T-cell (primary cell): Measurements from ENCODE around the gene TYMS. TPM values are rescaled to one million over a fixed set of nuclear protein-coding genes. Genes with fewer than 3 reads are reported as not detected.

ENCODE experiments used
- ATAC-seq, 4 experiments: fragments of 200-7000 bp in 3 of 4; fragments of 150-1000 bp in 1 of 4; cut with Tn5 transposase; replicated peaks in 1 of 4; 1 replicate in 3 of 4; 2 replicates in 1 of 4; pipeline ENCODE4 v1.10.0; 2021; ENCODE audit warnings: moderate library complexity in 3 of 4, mild to moderate bottlenecking in 2 of 4, moderate number of reproducible peaks in 1 of 4
- CTCF ChIA-PET, 2 donors: fragments of 300-600 bp; sonication (Branson Sonifier 250); formaldehyde crosslinking; loops; one replicate each; lab custom pipeline; 2022; ENCODE audit warnings: antibody characterized with exemption in 2 of 2; lab: Charles Lee
- POLR2A ChIA-PET, 2 donors: fragments of 300-600 bp; sonication (Branson Sonifier 250); formaldehyde crosslinking; loops; one replicate each; lab custom pipeline; 2022; ENCODE audit warnings: antibody characterized with exemption in 2 of 2; lab: Charles Lee
- DNase-seq, 35 experiments: peaks; one replicate each; pipeline versions ENCODE4 v3.0.0 to v3.0.0-alpha.2; 2013 to 2023
- H3K27ac ChIP-seq: one replicate; pipeline ENCODE4 v1.5.1; 2013; ENCODE audit warnings: low read length
- H3K27me3 ChIP-seq, 2 experiments: replicated peaks in 1 of 2; 1 replicate in 1 of 2; 2 replicates in 1 of 2; pipeline versions ENCODE4 v1.6.1 to v1.7.0; 2013; ENCODE audit warnings: low read length in 1 of 2, mixed read lengths in 1 of 2; ENCODE audit not compliant: control insufficient read depth in 2 of 2, insufficient read depth in 2 of 2; ENCODE audit errors: extremely low read depth in 1 of 2
- H3K36me3 ChIP-seq, 2 donors: 1 replicate in 1 of 2; 2 replicates in 1 of 2; pipeline versions ENCODE4 v1.6.1 to v1.7.0; 2013; ENCODE audit warnings: low read length in 1 of 2; ENCODE audit not compliant: control insufficient read depth in 2 of 2, insufficient read depth in 1 of 2; ENCODE audit errors: extremely low read depth in 1 of 2
- H3K4me1 ChIP-seq, 2 experiments: 1 replicate in 1 of 2; 2 replicates in 1 of 2; pipeline versions ENCODE4 v1.6.1 to v1.7.0; 2013; ENCODE audit warnings: low read length in 2 of 2, mixed read lengths in 1 of 2; ENCODE audit not compliant: insufficient read depth in 2 of 2, control insufficient read depth in 1 of 2; ENCODE audit errors: extremely low read depth in 1 of 2
- H3K4me3 ChIP-seq, 2 donors: 1 replicate in 1 of 2; 2 replicates in 1 of 2; pipeline versions ENCODE4 v1.5.1 to v1.7.0; 2013; ENCODE audit warnings: mild to moderate bottlenecking in 2 of 2, low read length in 1 of 2, moderate library complexity in 1 of 2; ENCODE audit not compliant: control insufficient read depth in 1 of 2; ENCODE audit errors: extremely low read depth in 1 of 2
- H3K9me3 ChIP-seq: 2 replicates; pipeline ENCODE4 v1.7.0; 2013
- H3K27ac Mint-ChIP-seq, 2 donors: one replicate each; pipeline ENCODE4 v1.8.0; 2020 to 2021; ENCODE audit warnings: mild to moderate bottlenecking in 2 of 2, mixed read lengths in 2 of 2
- H3K27me3 Mint-ChIP-seq, 2 donors: one replicate each; pipeline ENCODE4 v1.8.0; 2021 to 2022; ENCODE audit warnings: mixed read lengths in 2 of 2
- H3K36me3 Mint-ChIP-seq: one replicate; pipeline ENCODE4 v1.8.0; 2021; ENCODE audit warnings: mixed read lengths
- H3K4me1 Mint-ChIP-seq, 3 donors: one replicate each; pipeline ENCODE4 v1.8.0; 2020 to 2022; ENCODE audit warnings: mixed read lengths in 3 of 3, mild to moderate bottlenecking in 1 of 3
- H3K4me3 Mint-ChIP-seq, 3 donors: one replicate each; pipeline ENCODE4 v1.8.0; 2020 to 2022; ENCODE audit warnings: mild to moderate bottlenecking in 3 of 3, mixed read lengths in 3 of 3, moderate library complexity in 3 of 3
- H3K9me3 Mint-ChIP-seq, 3 donors: one replicate each; pipeline ENCODE4 v1.8.0; 2020 to 2022; ENCODE audit warnings: mixed read lengths in 3 of 3
- WGBS: methylation state at CpG from one replicate; pipeline ENCODE4 v1.1.5; 2013; ENCODE audit warnings: missing lambda C conversion rate; ENCODE audit not compliant: insufficient coverage; 5-methylcytosine and 5-hydroxymethylcytosine counted together
- total RNA-seq, 35 experiments: library from RNA in 6 of 35; stranded (reverse) in 6 of 35; fragments of 120-200 nt in 1 of 35; gene quantifications; one replicate each; pipeline versions ENCODE4 v1.2.1 to v1.2.4 and lab custom pipeline; 2013 to 2026

The TYMS gene
- total RNA-seq, 5 donors from 2014 or later (not counting 1 experiment from before 2014, with no cell fraction given), result 1.8 to 9.7 (median 3.3) TPM

GRCh38 chr18:677145-677544, 19.7 kb downstream of the TYMS start:
- H3K4me1 ChIP-seq, result peaks cover 2 to 13% of the 10 kb centered on the region in 2 experiments
- Mint-ChIP-seq H3K4me3 (no peak overlapping the region), H3K27me3 (no peaks in the 10 kb centered on the region), H3K27ac (peak overlapping the region in 1 of 2 donors; percentile 62), H3K4me1 (peaks cover 8 to 10% (median 8%) of the 10 kb centered on the region in 3 donors), H3K9me3 (no peaks in the 10 kb centered on the region), H3K36me3 (peaks cover 48% of the 10 kb centered on the region)
- no peak overlapping the region for H3K27ac ChIP-seq
- CTCF ChIA-PET, result interaction anchor here (0.5 to 0.9 kb wide), 2 partner anchors 10 to 162 kb away, joined by 3 to 4 read pairs; no protein-coding TSS in a partner anchor
- POLR2A ChIA-PET, result no interaction called here
- no peak for DNase-seq
- H3K9me3 ChIP-seq, result no peaks in the 10 kb centered on the region
- H3K27me3 ChIP-seq, result no peaks in the 10 kb centered on the region
- peaks cover 0 to 48% of the 10 kb centered on the region in 2 donors for H3K36me3 ChIP-seq
- ATAC-seq, result no peak
- H3K4me3 ChIP-seq, result no peak overlapping the region
- WGBS, result 100% methylated on average over 2 of the region's 4 CpGs

GRCh38 chr18:677951-678381, 20.5 kb downstream of the TYMS start:
- Mint-ChIP-seq H3K9me3 (no peaks in the 10 kb centered on the region), H3K27me3 (no peaks in the 10 kb centered on the region), H3K36me3 (peaks cover 45% of the 10 kb centered on the region), H3K27ac (no peak overlapping the region), H3K4me3 (no peak overlapping the region), H3K4me1 (peaks cover 11 to 16% (median 16%) of the 10 kb centered on the region in 3 donors)
- Histone ChIP-seq H3K27ac (no peak overlapping the region), H3K4me3 (no peak overlapping the region), H3K27me3 (no peaks in the 10 kb centered on the region), H3K9me3 (no peaks in the 10 kb centered on the region), H3K4me1 (peaks cover 4 to 18% of the 10 kb centered on the region in 2 experiments), H3K36me3 (peaks cover 0 to 42% of the 10 kb centered on the region in 2 donors)
- DNase-seq (no peak), ATAC-seq (no peak)
- 81% methylated on average over 13 of the region's 14 CpGs for WGBS
- ChIA-PET CTCF (interaction anchor here in 1 of 2 donors (0.9 kb wide), 1 partner anchor 161 kb away, joined by 4 read pairs; no protein-coding TSS in a partner anchor), POLR2A (no interaction called here)

GRCh38 chr18:678482-679182, 21.2 kb downstream of the TYMS start:
- CTCF ChIA-PET, result no interaction called here
- POLR2A ChIA-PET, result no interaction called here
- 95% methylated on average over 15 of the region's 15 CpGs for WGBS

GRCh38 chr18:679516-679915, 22.1 kb downstream of the TYMS start:
- H3K36me3 Mint-ChIP-seq, result peaks cover 45% of the 10 kb centered on the region
- Histone ChIP-seq H3K27ac (no peak overlapping the region), H3K27me3 (no peaks in the 10 kb centered on the region), H3K4me3 (no peak overlapping the region), H3K36me3 (peaks cover 0 to 43% of the 10 kb centered on the region in 2 donors), H3K4me1 (peaks cover 4 to 23% of the 10 kb centered on the region in 2 experiments), H3K9me3 (no peaks in the 10 kb centered on the region)
- DNase-seq, result no peak
- peaks cover 11 to 21% (median 16%) of the 10 kb centered on the region in 3 donors for H3K4me1 Mint-ChIP-seq
- ChIA-PET CTCF (no interaction called here), POLR2A (interaction anchor here in 1 of 2 donors (0.5 kb wide), 1 partner anchor 151 kb away, joined by 3 read pairs; no protein-coding TSS in a partner anchor)
- no peak overlapping the region for H3K4me3 Mint-ChIP-seq
- 100% methylated on average over 3 of the region's 4 CpGs for WGBS
- no peaks in the 10 kb centered on the region for H3K27me3 Mint-ChIP-seq
- H3K27ac Mint-ChIP-seq, result no peak overlapping the region
- ATAC-seq, result no peak
- H3K9me3 Mint-ChIP-seq, result no peaks in the 10 kb centered on the region

More at GRCh38 chr18:678482-679182, 21.2 kb downstream of the TYMS start:
- Histone ChIP-seq H3K27me3 (no peaks in the 10 kb centered on the region), H3K4me1 (peaks cover 4 to 23% of the 10 kb centered on the region in 2 experiments), H3K9me3 (no peaks in the 10 kb centered on the region), H3K4me3 (no peak overlapping the region), H3K27ac (no peak overlapping the region), H3K36me3 (peaks cover 0 to 46% of the 10 kb centered on the region in 2 donors)
- ATAC-seq (no peak), DNase-seq (no peak)
- Mint-ChIP-seq H3K4me3 (no peak overlapping the region), H3K4me1 (peaks cover 11 to 20% (median 16%) of the 10 kb centered on the region in 3 donors), H3K27ac (no peak overlapping the region), H3K27me3 (no peaks in the 10 kb centered on the region), H3K9me3 (no peaks in the 10 kb centered on the region), H3K36me3 (peaks cover 45% of the 10 kb centered on the region)

- Mint-ChIP-seq H3K27ac (no peak overlapping the region), H3K27me3 (no peaks in the 10 kb centered on the region), H3K4me3 (no peak overlapping the region), H3K36me3 (peaks cover 42% of the 10 kb centered on the region), H3K9me3 (no peaks in the 10 kb centered on the region), H3K4me1 (peaks cover 11 to 21% (median 16%) of the 10 kb centered on the region in 3 donors)
- Histone ChIP-seq H3K27ac (no peak overlapping the region), H3K36me3 (peaks cover 0 to 35% of the 10 kb centered on the region in 2 donors), H3K9me3 (no peaks in the 10 kb centered on the region), H3K4me1 (peaks cover 4 to 23% of the 10 kb centered on the region in 2 experiments), H3K4me3 (no peak overlapping the region), H3K27me3 (no peaks in the 10 kb centered on the region)
- ATAC-seq (no peak), DNase-seq (no peak)
- 100% methylated on average over 2 of the region's 4 CpGs for WGBS
- ChIA-PET CTCF (no interaction called here), POLR2A (no interaction called here)
Measured at GRCh38 chr18:680392-680791, 22.9 kb downstream of the TYMS start.

- POLR2A ChIA-PET, result no interaction called here
- Mint-ChIP-seq H3K4me3 (peak overlapping the region in 1 of 3 donors; percentile 18), H3K4me1 (peaks cover 11 to 21% (median 16%) of the 10 kb centered on the region in 3 donors), H3K27ac (peak overlapping the region in 1 of 2 donors; percentile 15), H3K9me3 (no peaks in the 10 kb centered on the region), H3K36me3 (peaks cover 36% of the 10 kb centered on the region), H3K27me3 (no peaks in the 10 kb centered on the region)
- DNase-seq (peak in 29 of 35 experiments; percentile 3 to 66 (median 33)), ATAC-seq (peak; percentile 85 to 99 (median 88))
- H3K4me1 ChIP-seq, result peaks cover 4 to 23% of the 10 kb centered on the region in 2 experiments
- CTCF ChIA-PET, result interaction anchor here in 1 of 2 donors (0.6 to 0.8 kb wide), 2 partner anchors 132 to 148 kb away, joined by 3 read pairs; no protein-coding TSS in a partner anchor
- H3K27me3 ChIP-seq, result no peaks in the 10 kb centered on the region
- H3K36me3 ChIP-seq, result peaks cover 0 to 28% of the 10 kb centered on the region in 2 donors
- WGBS, result 3% methylated on average over 4 of the region's 5 CpGs
- no peaks in the 10 kb centered on the region for H3K9me3 ChIP-seq
- no peak overlapping the region for H3K4me3 ChIP-seq
- H3K27ac ChIP-seq, result no peak overlapping the region
Measured at GRCh38 chr18:681985-682384, 24.5 kb downstream of the TYMS start.
